Brain microvascular endothelial cell (primary cell): ENCODE measurements around the gene FRMD8.

Experiments
- DNase-seq: peaks from one replicate; pipeline ENCODE4 v3.0.0-alpha.2; 2020
- H3K27ac ChIP-seq: fragments of 250-450 bp; sonication (Bioruptor Pico); 2 replicates; pipeline ENCODE4 v1.5.1; 2020; ENCODE audit warnings: mild to moderate bottlenecking, moderate library complexity
- H3K27me3 ChIP-seq: fragments of 250-450 bp; sonication (Bioruptor Pico); replicated peaks from 2 replicates; pipeline ENCODE4 v1.5.1; 2020; ENCODE audit warnings: mild to moderate bottlenecking
- H3K36me3 ChIP-seq: fragments of 250-450 bp; sonication (Bioruptor Pico); replicated peaks from 2 replicates; pipeline ENCODE4 v1.5.1; 2020; ENCODE audit warnings: mild to moderate bottlenecking
- H3K4me3 ChIP-seq: 2 replicates; pipeline ENCODE4 v1.5.1; 2011; ENCODE audit warnings: low read depth, mild to moderate bottlenecking, control low read depth, low read length, moderate library complexity
- CTCF ChIP-seq: IDR thresholded peaks from 2 replicates; pipeline ENCODE4 v1.5.1; 2011; ENCODE audit warnings: low read depth, mild to moderate bottlenecking, moderate library complexity, low read length, control low read depth, inconsistent platforms; ENCODE audit errors: missing control alignments
- in situ Hi-C: cut with HindIII; loops from 2 replicates; pipeline ENCODE4 v1.10.0; 2017; ENCODE audit warnings: low sequenced_read_pairs, low pct_ligation_motif_present

Gene FRMD8

GRCh38 chr11:65437436-65438227 is 51.2 kb downstream of the FRMD8 start:
- no peaks in the 10 kb centered on the region for H3K27me3 ChIP-seq
- no peak for TF ChIP-seq CTCF
- peaks cover 64% of the 10 kb centered on the region for H3K36me3 ChIP-seq
- H3K4me3 ChIP-seq: no peak overlapping the region
- no peak overlapping the region for H3K27ac ChIP-seq
- DNase-seq: no peak
- in situ Hi-C loops: no loop called here

- no peak for DNase-seq
- in situ Hi-C loops: no loop called here
- peaks cover 66% of the 10 kb centered on the region for H3K36me3 ChIP-seq
- H3K4me3 ChIP-seq: no peak overlapping the region
- no peak for TF ChIP-seq CTCF
- no peaks in the 10 kb centered on the region for H3K27me3 ChIP-seq
- peak overlapping the region; percentile 4 for H3K27ac ChIP-seq
Observed at GRCh38 chr11:65438257-65439151, 52.1 kb downstream of the FRMD8 start.

GRCh38 chr11:65439331-65440181 is 53.1 kb downstream of the FRMD8 start:
- Histone ChIP-seq H3K27ac (peak overlapping the region; percentile 3), H3K4me3 (no peak overlapping the region), H3K36me3 (peaks cover 69% of the 10 kb centered on the region), H3K27me3 (no peaks in the 10 kb centered on the region)
- DNase-seq: peak; percentile 34
- in situ Hi-C loops: no loop called here
- TF ChIP-seq CTCF: no peak

GRCh38 chr11:65440831-65441499 is 54.5 kb downstream of the FRMD8 start:
- peak; percentile 31 for DNase-seq
- no peak for TF ChIP-seq CTCF
- H3K27ac ChIP-seq: no peak overlapping the region
- no peak overlapping the region for H3K4me3 ChIP-seq
- no peaks in the 10 kb centered on the region for H3K27me3 ChIP-seq
- peaks cover 63% of the 10 kb centered on the region for H3K36me3 ChIP-seq
- in situ Hi-C loops: no loop called here

- peaks cover 55% of the 10 kb centered on the region for H3K36me3 ChIP-seq
- H3K27me3 ChIP-seq: no peaks in the 10 kb centered on the region
- no peak overlapping the region for H3K4me3 ChIP-seq
- in situ Hi-C loops: no loop called here
- TF ChIP-seq CTCF: no peak
- DNase-seq: peak; percentile 37
- no peak overlapping the region for H3K27ac ChIP-seq
Observed at GRCh38 chr11:65442842-65443331, 56.5 kb downstream of the FRMD8 start.
